ENCODE data around the gene PGC.

DNA sequence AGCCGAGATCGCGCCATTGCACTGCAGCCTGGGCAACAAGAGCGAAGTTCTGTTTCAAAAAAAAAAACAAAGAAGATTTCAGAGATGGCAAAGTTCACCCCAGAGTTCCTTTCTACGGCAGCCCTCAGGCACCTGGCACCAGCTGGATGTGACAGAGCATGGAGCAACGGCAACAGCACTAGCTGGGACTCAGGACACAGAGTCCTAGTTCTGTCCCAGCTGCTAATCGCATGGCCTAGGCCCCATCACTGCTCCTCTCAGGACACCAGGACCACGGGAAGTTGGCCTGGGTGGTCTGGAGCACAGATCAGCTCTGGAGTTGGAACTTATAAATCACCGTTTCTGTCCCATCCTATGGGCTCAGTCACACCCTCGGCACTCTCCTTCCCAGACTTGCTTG, 1.1 kb downstream of the PGC start:
- TF ChIP-seq, protein P1, sequence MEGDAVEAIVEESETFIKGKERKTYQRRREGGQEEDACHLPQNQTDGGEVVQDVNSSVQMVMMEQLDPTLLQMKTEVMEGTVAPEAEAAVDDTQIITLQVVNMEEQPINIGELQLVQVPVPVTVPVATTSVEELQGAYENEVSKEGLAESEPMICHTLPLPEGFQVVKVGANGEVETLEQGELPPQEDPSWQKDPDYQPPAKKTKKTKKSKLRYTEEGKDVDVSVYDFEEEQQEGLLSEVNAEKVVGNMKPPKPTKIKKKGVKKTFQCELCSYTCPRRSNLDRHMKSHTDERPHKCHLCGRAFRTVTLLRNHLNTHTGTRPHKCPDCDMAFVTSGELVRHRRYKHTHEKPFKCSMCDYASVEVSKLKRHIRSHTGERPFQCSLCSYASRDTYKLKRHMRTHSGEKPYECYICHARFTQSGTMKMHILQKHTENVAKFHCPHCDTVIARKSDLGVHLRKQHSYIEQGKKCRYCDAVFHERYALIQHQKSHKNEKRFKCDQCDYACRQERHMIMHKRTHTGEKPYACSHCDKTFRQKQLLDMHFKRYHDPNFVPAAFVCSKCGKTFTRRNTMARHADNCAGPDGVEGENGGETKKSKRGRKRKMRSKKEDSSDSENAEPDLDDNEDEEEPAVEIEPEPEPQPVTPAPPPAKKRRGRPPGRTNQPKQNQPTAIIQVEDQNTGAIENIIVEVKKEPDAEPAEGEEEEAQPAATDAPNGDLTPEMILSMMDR (IDR thresholded peaks at IDR 0.05 in 8 of 11, conservative IDR thresholded peaks at IDR 0.05 in 3 of 11) = no peak
- TF ChIP-seq POLR2AphosphoS5 (IDR thresholded peaks at IDR 0.05) = no peak
